ENCODE measurements around the gene TBC1D14. TPM values are rescaled to one million over a fixed set of nuclear protein-coding genes. Genes with fewer than 3 reads are reported as not detected.
A peak's percentile ranks its signal among the peaks of the same experiment; 100 is the strongest.

The TBC1D14 gene
- total RNA-seq, 3 donors from 2014 or later (not counting 1 experiment from before 2014, with no cell fraction given), result 36.0 to 54.7 (median 53.2) TPM

DNA sequence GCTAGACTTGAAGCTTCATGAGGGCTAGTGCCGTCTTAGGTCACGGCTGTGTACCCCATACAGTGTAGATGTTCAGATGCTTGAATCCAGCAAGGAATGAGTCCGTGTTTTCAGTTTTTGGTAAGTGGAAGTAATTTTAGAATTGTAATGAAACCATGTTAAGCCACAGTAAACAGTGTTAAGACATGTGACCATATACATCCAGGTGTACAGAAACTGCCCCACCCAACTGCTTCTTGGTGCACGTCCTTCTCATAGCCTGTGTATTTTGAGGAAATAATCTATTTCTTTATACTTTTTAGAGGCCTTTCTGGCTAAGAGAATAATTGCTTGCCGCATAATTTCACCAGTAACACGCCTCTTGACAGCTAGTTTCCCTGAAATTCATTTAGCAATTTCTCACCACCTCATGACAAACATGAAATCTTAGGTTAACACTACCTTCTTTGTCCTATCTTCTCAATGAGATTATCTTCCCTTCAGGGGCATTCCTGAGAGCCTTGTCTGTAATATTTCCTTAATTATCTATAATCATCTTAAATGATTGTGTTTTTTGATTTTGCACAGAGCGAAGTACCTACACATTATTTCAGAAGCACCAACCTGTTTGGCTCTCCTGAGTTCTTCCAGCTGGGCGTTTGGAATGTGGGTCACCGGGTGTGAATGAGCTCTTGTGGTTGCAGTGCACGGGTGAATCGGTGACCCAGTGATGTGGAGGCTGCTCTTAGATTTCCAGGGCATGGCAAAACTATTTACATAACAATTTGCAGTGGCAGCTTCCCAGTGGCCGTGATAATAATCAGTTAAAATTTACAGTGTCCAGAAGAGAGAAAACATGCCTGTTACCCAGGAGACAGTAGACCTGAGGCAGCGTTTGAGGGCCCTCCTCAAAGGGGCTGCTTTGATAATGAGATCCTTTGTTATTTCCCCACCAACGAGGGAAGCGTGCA is 83.4 kb downstream of the TBC1D14 start:
- no peak for ATAC-seq
- 78% methylated on average over 13 of the region's 15 CpGs for WGBS (ENCODE audit: insufficient coverage)

DNA sequence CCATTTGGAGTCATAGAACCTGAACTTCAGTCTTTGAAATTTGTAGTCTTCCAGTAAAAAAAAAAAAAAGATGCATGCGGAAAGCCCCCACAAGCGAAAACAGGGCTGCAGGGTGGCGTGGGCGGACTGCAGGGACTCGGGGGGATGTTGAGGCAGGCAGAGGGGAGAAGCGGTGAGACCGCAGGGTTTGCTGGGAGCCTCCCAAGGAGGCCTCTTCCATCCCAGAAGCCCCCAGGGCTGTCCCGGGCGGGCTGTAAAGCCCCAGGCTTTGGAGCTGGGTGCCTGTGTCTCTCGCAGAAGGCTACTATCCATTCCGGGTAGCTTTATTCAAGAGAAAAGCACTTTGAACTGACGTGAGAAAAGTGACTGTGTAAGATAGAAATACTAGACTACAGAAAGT is 86.9 kb downstream of the TBC1D14 start:
- peaks cover 12% of the 10 kb centered on the region for H3K4me1 ChIP-seq (ENCODE audit: control insufficient read depth, insufficient read depth, low read length)
- Mint-ChIP-seq H3K27me3 (ENCODE audit: low read depth in 2 of 2) (no peaks in the 10 kb centered on the region), H3K4me1 (peaks cover 7 to 18% of the 10 kb centered on the region in 2 donors), H3K4me3 (no peak overlapping the region), H3K36me3 (no peaks in the 10 kb centered on the region), H3K27ac (no peak overlapping the region), H3K9me3 (no peaks in the 10 kb centered on the region)
- DNase-seq, result no peak
- intact Hi-C loops (cut with micrococcal nuclease), result no loop called here
- WGBS (ENCODE audit: insufficient coverage), result 99% methylated on average over 12 of the region's 12 CpGs
- no peak overlapping the region for H3K27ac ChIP-seq (ENCODE audit: low read length)
- TF ChIP-seq, protein P1, sequence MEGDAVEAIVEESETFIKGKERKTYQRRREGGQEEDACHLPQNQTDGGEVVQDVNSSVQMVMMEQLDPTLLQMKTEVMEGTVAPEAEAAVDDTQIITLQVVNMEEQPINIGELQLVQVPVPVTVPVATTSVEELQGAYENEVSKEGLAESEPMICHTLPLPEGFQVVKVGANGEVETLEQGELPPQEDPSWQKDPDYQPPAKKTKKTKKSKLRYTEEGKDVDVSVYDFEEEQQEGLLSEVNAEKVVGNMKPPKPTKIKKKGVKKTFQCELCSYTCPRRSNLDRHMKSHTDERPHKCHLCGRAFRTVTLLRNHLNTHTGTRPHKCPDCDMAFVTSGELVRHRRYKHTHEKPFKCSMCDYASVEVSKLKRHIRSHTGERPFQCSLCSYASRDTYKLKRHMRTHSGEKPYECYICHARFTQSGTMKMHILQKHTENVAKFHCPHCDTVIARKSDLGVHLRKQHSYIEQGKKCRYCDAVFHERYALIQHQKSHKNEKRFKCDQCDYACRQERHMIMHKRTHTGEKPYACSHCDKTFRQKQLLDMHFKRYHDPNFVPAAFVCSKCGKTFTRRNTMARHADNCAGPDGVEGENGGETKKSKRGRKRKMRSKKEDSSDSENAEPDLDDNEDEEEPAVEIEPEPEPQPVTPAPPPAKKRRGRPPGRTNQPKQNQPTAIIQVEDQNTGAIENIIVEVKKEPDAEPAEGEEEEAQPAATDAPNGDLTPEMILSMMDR (IDR thresholded peaks at IDR 0.05), result no peak
- H3K27me3 ChIP-seq (ENCODE audit: control insufficient read depth, insufficient read depth, low read length), result no peaks in the 10 kb centered on the region
- peaks cover 46% of the 10 kb centered on the region for H3K36me3 ChIP-seq (ENCODE audit: control insufficient read depth, insufficient read depth, low read length)
- no peak for ATAC-seq
- H3K4me3 ChIP-seq (ENCODE audit: low read length), result no peak overlapping the region
- H3K9me3 ChIP-seq (ENCODE audit: control insufficient read depth, insufficient read depth, low read length), result no peaks in the 10 kb centered on the region

More for the DNA sequence above, 83.4 kb downstream of the TBC1D14 start:
- Histone ChIP-seq H3K27me3 (ENCODE audit: control insufficient read depth, insufficient read depth, low read length) (no peaks in the 10 kb centered on the region), H3K9me3 (ENCODE audit: control insufficient read depth, insufficient read depth, low read length) (no peaks in the 10 kb centered on the region), H3K36me3 (ENCODE audit: control insufficient read depth, insufficient read depth, low read length) (peaks cover 15% of the 10 kb centered on the region), H3K27ac (ENCODE audit: low read length) (no peak overlapping the region), H3K4me3 (ENCODE audit: low read length) (no peak overlapping the region), H3K4me1 (ENCODE audit: control insufficient read depth, insufficient read depth, low read length) (peaks cover 23% of the 10 kb centered on the region)
- no peak overlapping the region for H3K4me3 Mint-ChIP-seq
- H3K27ac Mint-ChIP-seq, result peak overlapping the region in 1 of 2 donors; percentile 36
- no peaks in the 10 kb centered on the region for H3K36me3 Mint-ChIP-seq
- H3K9me3 Mint-ChIP-seq, result no peaks in the 10 kb centered on the region
- H3K4me1 Mint-ChIP-seq, result peaks cover 32 to 36% of the 10 kb centered on the region in 2 donors
- TF ChIP-seq, protein P1 (IDR thresholded peaks at IDR 0.05), result no peak
- no peak for DNase-seq
- intact Hi-C loops (cut with micrococcal nuclease), result no loop called here
- H3K27me3 Mint-ChIP-seq (ENCODE audit: low read depth in 2 of 2), result no peaks in the 10 kb centered on the region

DNA sequence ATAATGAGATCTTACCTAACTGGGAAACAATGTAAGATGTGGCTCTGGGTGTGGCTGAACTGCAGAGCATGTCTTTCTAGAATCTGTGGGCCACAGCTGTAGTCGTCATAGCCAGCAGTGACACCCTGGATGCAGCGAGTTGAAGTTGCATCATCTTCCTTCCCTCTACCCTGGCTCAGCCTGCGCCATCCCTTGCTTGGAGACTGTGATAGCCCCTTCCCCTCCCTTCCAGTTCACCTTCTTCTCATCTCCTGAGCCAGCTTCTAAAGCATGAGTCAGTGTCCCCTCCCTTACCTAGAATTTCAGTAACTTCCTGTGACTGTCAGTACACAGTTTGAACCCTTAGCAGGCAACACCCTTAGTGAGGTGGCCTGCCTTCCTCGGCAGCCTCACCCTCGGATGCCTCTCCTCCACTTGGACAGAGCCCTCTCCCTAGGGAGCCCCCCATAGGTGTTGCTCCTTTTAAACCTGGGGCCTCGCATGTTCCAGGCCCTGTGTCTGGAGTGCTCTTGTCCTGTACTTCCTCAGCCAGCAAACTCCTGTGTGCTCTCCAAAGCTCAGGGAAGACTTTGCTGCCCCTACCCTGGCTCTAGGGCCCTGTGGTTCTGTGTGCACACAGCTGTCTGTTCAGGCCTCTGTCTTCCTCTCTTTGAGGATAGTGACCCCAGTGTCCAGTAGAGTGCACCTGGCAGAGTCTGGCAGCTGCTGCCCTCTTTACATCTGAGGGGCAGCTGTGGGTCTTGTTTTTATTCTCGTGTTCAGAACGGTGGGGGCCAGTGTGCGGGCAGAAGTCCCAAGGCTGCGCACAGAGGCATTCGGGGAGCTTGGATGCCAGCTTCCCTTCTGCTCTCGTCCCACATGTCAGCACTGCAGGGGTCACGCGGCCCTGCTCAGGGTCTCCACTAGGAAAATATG is 89.8 kb downstream of the TBC1D14 start:
- Mint-ChIP-seq H3K27me3 (ENCODE audit: low read depth in 2 of 2) (no peaks in the 10 kb centered on the region), H3K36me3 (peaks cover 11% of the 10 kb centered on the region), H3K9me3 (no peaks in the 10 kb centered on the region), H3K4me3 (no peak overlapping the region), H3K4me1 (peaks cover 0 to 4% of the 10 kb centered on the region in 2 donors), H3K27ac (no peak overlapping the region)
- Histone ChIP-seq H3K36me3 (ENCODE audit: control insufficient read depth, insufficient read depth, low read length) (peaks cover 60% of the 10 kb centered on the region), H3K27me3 (ENCODE audit: control insufficient read depth, insufficient read depth, low read length) (no peaks in the 10 kb centered on the region), H3K4me3 (ENCODE audit: low read length) (no peak overlapping the region), H3K4me1 (ENCODE audit: control insufficient read depth, insufficient read depth, low read length) (no peaks in the 10 kb centered on the region), H3K27ac (ENCODE audit: low read length) (no peak overlapping the region), H3K9me3 (ENCODE audit: control insufficient read depth, insufficient read depth, low read length) (no peaks in the 10 kb centered on the region)
- TF ChIP-seq, protein P1 (IDR thresholded peaks at IDR 0.05), result no peak
- ATAC-seq (no peak), DNase-seq (peak in 1 of 2 donors; percentile 16)
- intact Hi-C loops (cut with micrococcal nuclease), result no loop called here
- 94% methylated on average over 14 of the region's 14 CpGs for WGBS (ENCODE audit: insufficient coverage)

Measured in natural killer cell (primary cell).